ENCODE data around the gene CHPF.
A peak's percentile ranks its signal among the peaks of the same experiment; 100 is the strongest.

Gene CHPF

DNA sequence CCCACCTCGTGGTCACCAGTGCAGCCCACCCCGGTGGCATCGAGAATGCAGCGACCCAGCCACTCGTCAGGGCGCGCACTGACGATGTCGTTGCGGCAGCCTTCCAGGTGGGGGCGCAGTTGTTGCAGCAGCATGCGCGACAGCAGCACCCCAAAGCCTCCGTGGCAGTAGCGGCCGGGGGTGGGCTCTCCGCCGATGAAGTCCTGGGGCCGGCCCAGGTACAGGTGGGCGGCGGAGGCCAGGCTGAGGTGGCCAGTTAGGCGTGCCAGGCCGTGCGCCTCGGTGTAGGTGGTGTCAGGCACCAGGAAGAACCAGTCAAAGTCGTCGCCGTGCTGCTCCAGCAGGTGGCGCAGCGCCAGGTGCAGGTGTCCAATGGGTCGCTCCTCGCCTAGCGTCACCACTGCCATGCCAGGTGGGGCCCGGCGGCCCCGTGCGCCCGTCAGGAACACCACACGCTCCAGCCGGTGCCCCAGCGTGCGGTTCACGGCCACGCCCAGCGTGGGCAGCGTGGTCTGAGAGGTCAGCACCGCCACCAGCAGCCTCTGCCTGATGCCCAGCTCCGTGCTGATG lies 1.9 kb downstream of the CHPF start (continued):
- TF ChIP-seq, protein P1, sequence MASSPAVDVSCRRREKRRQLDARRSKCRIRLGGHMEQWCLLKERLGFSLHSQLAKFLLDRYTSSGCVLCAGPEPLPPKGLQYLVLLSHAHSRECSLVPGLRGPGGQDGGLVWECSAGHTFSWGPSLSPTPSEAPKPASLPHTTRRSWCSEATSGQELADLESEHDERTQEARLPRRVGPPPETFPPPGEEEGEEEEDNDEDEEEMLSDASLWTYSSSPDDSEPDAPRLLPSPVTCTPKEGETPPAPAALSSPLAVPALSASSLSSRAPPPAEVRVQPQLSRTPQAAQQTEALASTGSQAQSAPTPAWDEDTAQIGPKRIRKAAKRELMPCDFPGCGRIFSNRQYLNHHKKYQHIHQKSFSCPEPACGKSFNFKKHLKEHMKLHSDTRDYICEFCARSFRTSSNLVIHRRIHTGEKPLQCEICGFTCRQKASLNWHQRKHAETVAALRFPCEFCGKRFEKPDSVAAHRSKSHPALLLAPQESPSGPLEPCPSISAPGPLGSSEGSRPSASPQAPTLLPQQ (tag by site-specific recombination; IDR thresholded peaks at IDR 0.05): peak; percentile 99
- TF ChIP-seq ZNF391 (tag by site-specific recombination; IDR thresholded peaks at IDR 0.05; ENCODE audit: borderline replicate concordance, low read depth) (peak; percentile 83; the same call in 1 of the 2 replicates), BCL11B (tag by site-specific recombination; IDR thresholded peaks at IDR 0.05; ENCODE audit: low read depth) (peak; percentile 56; the same call in 1 of the 2 replicates), KLF9 (tag by site-specific recombination; IDR thresholded peaks at IDR 0.05; ENCODE audit: low read depth) (peak; percentile 51; the same call in 1 of the 2 replicates), OSR2 (tag by site-specific recombination; IDR thresholded peaks at IDR 0.05) (peak; percentile 35), ZNF335 (tag by site-specific recombination; conservative IDR thresholded peaks at IDR 0.05) (peak; percentile 47; the same call in 1 of the 2 replicates), ZBTB48 (tag by site-specific recombination; IDR thresholded peaks at IDR 0.05) (peak; percentile 28; the same call in 1 of the 2 replicates), ZBTB20 (tag by site-specific recombination; IDR thresholded peaks at IDR 0.05) (peak; percentile 51; the same call in 1 of the 2 replicates), ZIC2 (tag by site-specific recombination; IDR thresholded peaks at IDR 0.05) (0 out of 2 replicates have a peak, but pooled peaks have one; percentile 25), ZFHX2 (tag by site-specific recombination; conservative IDR thresholded peaks at IDR 0.05) (peak; percentile 86), IKZF3 (tag by site-specific recombination; IDR thresholded peaks at IDR 0.05) (no peak), ZNF623 (tag by site-specific recombination; IDR thresholded peaks at IDR 0.05) (peak; percentile 34; the same call in 1 of the 2 replicates), EGR2 (tag by site-specific recombination; IDR thresholded peaks at IDR 0.05; ENCODE audit: low read depth) (peak; percentile 79; the same call in 1 of the 2 replicates), ZNF24 (tag by site-specific recombination; IDR thresholded peaks at IDR 0.05) (0 out of 2 replicates have a peak, but pooled peaks have one; percentile 50)
- TF ChIP-seq, protein P2, sequence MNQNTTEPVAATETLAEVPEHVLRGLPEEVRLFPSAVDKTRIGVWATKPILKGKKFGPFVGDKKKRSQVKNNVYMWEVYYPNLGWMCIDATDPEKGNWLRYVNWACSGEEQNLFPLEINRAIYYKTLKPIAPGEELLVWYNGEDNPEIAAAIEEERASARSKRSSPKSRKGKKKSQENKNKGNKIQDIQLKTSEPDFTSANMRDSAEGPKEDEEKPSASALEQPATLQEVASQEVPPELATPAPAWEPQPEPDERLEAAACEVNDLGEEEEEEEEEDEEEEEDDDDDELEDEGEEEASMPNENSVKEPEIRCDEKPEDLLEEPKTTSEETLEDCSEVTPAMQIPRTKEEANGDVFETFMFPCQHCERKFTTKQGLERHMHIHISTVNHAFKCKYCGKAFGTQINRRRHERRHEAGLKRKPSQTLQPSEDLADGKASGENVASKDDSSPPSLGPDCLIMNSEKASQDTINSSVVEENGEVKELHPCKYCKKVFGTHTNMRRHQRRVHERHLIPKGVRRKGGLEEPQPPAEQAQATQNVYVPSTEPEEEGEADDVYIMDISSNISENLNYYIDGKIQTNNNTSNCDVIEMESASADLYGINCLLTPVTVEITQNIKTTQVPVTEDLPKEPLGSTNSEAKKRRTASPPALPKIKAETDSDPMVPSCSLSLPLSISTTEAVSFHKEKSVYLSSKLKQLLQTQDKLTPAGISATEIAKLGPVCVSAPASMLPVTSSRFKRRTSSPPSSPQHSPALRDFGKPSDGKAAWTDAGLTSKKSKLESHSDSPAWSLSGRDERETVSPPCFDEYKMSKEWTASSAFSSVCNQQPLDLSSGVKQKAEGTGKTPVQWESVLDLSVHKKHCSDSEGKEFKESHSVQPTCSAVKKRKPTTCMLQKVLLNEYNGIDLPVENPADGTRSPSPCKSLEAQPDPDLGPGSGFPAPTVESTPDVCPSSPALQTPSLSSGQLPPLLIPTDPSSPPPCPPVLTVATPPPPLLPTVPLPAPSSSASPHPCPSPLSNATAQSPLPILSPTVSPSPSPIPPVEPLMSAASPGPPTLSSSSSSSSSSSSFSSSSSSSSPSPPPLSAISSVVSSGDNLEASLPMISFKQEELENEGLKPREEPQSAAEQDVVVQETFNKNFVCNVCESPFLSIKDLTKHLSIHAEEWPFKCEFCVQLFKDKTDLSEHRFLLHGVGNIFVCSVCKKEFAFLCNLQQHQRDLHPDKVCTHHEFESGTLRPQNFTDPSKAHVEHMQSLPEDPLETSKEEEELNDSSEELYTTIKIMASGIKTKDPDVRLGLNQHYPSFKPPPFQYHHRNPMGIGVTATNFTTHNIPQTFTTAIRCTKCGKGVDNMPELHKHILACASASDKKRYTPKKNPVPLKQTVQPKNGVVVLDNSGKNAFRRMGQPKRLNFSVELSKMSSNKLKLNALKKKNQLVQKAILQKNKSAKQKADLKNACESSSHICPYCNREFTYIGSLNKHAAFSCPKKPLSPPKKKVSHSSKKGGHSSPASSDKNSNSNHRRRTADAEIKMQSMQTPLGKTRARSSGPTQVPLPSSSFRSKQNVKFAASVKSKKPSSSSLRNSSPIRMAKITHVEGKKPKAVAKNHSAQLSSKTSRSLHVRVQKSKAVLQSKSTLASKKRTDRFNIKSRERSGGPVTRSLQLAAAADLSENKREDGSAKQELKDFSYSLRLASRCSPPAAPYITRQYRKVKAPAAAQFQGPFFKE (tag by site-specific recombination; IDR thresholded peaks at IDR 0.05; ENCODE audit: borderline replicate concordance): peak; percentile 70; the same call in 1 of the 2 replicates
- TF ChIP-seq, protein P3, sequence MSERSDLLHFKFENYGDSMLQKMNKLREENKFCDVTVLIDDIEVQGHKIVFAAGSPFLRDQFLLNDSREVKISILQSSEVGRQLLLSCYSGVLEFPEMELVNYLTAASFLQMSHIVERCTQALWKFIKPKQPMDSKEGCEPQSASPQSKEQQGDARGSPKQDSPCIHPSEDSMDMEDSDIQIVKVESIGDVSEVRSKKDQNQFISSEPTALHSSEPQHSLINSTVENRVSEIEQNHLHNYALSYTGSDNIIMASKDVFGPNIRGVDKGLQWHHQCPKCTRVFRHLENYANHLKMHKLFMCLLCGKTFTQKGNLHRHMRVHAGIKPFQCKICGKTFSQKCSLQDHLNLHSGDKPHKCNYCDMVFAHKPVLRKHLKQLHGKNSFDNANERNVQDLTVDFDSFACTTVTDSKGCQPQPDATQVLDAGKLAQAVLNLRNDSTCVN (tag by site-specific recombination; optimal IDR thresholded peaks at IDR 0.05): peak; percentile 54
- TF ChIP-seq, protein P4, sequence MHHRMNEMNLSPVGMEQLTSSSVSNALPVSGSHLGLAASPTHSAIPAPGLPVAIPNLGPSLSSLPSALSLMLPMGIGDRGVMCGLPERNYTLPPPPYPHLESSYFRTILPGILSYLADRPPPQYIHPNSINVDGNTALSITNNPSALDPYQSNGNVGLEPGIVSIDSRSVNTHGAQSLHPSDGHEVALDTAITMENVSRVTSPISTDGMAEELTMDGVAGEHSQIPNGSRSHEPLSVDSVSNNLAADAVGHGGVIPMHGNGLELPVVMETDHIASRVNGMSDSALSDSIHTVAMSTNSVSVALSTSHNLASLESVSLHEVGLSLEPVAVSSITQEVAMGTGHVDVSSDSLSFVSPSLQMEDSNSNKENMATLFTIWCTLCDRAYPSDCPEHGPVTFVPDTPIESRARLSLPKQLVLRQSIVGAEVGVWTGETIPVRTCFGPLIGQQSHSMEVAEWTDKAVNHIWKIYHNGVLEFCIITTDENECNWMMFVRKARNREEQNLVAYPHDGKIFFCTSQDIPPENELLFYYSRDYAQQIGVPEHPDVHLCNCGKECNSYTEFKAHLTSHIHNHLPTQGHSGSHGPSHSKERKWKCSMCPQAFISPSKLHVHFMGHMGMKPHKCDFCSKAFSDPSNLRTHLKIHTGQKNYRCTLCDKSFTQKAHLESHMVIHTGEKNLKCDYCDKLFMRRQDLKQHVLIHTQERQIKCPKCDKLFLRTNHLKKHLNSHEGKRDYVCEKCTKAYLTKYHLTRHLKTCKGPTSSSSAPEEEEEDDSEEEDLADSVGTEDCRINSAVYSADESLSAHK (tag by site-specific recombination; IDR thresholded peaks at IDR 0.05): no peak
- TF ChIP-seq, protein P5, sequence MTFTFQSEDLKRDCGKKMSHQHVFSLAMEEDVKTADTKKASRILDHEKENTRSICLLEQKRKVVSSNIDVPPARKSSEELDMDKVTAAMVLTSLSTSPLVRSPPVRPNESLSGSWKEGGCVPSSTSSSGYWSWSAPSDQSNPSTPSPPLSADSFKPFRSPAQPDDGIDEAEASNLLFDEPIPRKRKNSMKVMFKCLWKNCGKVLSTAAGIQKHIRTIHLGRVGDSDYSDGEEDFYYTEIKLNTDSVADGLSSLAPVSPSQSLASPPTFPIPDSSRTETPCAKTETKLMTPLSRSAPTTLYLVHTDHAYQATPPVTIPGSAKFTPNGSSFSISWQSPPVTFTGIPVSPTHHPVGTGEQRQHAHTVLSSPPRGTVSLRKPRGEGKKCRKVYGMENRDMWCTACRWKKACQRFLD (tag by site-specific recombination; IDR thresholded peaks at IDR 0.05): no peak
- TF ChIP-seq, protein P6, sequence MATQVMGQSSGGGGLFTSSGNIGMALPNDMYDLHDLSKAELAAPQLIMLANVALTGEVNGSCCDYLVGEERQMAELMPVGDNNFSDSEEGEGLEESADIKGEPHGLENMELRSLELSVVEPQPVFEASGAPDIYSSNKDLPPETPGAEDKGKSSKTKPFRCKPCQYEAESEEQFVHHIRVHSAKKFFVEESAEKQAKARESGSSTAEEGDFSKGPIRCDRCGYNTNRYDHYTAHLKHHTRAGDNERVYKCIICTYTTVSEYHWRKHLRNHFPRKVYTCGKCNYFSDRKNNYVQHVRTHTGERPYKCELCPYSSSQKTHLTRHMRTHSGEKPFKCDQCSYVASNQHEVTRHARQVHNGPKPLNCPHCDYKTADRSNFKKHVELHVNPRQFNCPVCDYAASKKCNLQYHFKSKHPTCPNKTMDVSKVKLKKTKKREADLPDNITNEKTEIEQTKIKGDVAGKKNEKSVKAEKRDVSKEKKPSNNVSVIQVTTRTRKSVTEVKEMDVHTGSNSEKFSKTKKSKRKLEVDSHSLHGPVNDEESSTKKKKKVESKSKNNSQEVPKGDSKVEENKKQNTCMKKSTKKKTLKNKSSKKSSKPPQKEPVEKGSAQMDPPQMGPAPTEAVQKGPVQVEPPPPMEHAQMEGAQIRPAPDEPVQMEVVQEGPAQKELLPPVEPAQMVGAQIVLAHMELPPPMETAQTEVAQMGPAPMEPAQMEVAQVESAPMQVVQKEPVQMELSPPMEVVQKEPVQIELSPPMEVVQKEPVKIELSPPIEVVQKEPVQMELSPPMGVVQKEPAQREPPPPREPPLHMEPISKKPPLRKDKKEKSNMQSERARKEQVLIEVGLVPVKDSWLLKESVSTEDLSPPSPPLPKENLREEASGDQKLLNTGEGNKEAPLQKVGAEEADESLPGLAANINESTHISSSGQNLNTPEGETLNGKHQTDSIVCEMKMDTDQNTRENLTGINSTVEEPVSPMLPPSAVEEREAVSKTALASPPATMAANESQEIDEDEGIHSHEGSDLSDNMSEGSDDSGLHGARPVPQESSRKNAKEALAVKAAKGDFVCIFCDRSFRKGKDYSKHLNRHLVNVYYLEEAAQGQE (tag by site-specific recombination; IDR thresholded peaks at IDR 0.05): 0 out of 2 replicates have a peak, but pooled peaks have one; percentile 15
- TF ChIP-seq, protein P7, sequence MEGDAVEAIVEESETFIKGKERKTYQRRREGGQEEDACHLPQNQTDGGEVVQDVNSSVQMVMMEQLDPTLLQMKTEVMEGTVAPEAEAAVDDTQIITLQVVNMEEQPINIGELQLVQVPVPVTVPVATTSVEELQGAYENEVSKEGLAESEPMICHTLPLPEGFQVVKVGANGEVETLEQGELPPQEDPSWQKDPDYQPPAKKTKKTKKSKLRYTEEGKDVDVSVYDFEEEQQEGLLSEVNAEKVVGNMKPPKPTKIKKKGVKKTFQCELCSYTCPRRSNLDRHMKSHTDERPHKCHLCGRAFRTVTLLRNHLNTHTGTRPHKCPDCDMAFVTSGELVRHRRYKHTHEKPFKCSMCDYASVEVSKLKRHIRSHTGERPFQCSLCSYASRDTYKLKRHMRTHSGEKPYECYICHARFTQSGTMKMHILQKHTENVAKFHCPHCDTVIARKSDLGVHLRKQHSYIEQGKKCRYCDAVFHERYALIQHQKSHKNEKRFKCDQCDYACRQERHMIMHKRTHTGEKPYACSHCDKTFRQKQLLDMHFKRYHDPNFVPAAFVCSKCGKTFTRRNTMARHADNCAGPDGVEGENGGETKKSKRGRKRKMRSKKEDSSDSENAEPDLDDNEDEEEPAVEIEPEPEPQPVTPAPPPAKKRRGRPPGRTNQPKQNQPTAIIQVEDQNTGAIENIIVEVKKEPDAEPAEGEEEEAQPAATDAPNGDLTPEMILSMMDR (tag by site-specific recombination; IDR thresholded peaks at IDR 0.05): peak; percentile 100

Measured in HEK293 (cell line).